HepG2 (cell line): Measurements from ENCODE around the gene PCNA. TPM values are rescaled to one million over a fixed set of nuclear protein-coding genes. Genes with fewer than 3 reads are reported as not detected.
A peak's percentile ranks its signal among the peaks of the same experiment; 100 is the strongest.

Source experiments
- AHR ChIP-seq: IDR thresholded peaks from 2 replicates; pipeline ENCODE4 v1.6.1; 2018; ENCODE audit warnings: missing genetic modification reagents, missing compliant biosample characterization
- ARNT2 ChIP-seq: sonication (generic); formaldehyde crosslinking; IDR thresholded peaks from 2 replicates; pipeline ENCODE4 v1.8.0; 2022; ENCODE audit warnings: mild to moderate bottlenecking, low read depth, missing genetic modification reagents, moderate library complexity
- ATF5 ChIP-seq: sonication (generic); formaldehyde crosslinking; IDR thresholded peaks from 2 replicates; pipeline ENCODE4 v1.4.0; 2020; ENCODE audit warnings: mild to moderate bottlenecking, low read depth, missing genetic modification reagents
- DBP ChIP-seq: sonication (generic); formaldehyde crosslinking; IDR thresholded peaks from 2 replicates; pipeline ENCODE4 v1.4.0; 2020; ENCODE audit warnings: missing genetic modification reagents; ENCODE audit errors: not compliant biosample characterization
- FOXC1 ChIP-seq: sonication (generic); formaldehyde crosslinking; IDR thresholded peaks from 2 replicates; pipeline ENCODE4 v1.8.0; 2022; ENCODE audit warnings: mild to moderate bottlenecking, missing genetic modification reagents, borderline replicate concordance
- GTF3A ChIP-seq: sonication (generic); formaldehyde crosslinking; conservative IDR thresholded peaks from 2 replicates; pipeline ENCODE4 v1.4.0; 2020; ENCODE audit warnings: mild to moderate bottlenecking, missing genetic modification reagents
- HDAC6 ChIP-seq: fragments of 200-600 bp; sonication (generic); IDR thresholded peaks from 2 replicates; pipeline ENCODE4 v1.7.0; 2017; ENCODE audit warnings: mild to moderate bottlenecking, antibody characterized with exemption, low read length, low read depth
- HMGXB3 ChIP-seq: sonication (generic); formaldehyde crosslinking; IDR thresholded peaks from 2 replicates; pipeline ENCODE4 v1.4.0; 2020; ENCODE audit warnings: missing genetic modification reagents, borderline replicate concordance
- HNF4A ChIP-seq: sonication (generic); formaldehyde crosslinking; IDR thresholded peaks from 2 replicates; pipeline ENCODE4 v1.4.0; 2020; ENCODE audit warnings: missing genetic modification reagents
- HNRNPH1 ChIP-seq: fragments of 200-400 bp; formaldehyde crosslinking; optimal IDR thresholded peaks from 2 replicates; pipeline ENCODE3; 2017; ENCODE audit warnings: mild to moderate bottlenecking, low read depth, low read length
- KAT8 ChIP-seq: IDR thresholded peaks from 2 replicates; pipeline ENCODE4 v1.6.1; 2016; ENCODE audit warnings: missing genetic modification reagents, missing compliant biosample characterization
- KMT2B ChIP-seq: IDR thresholded peaks from 2 replicates; pipeline ENCODE4 v1.6.1; 2016; ENCODE audit warnings: missing genetic modification reagents, missing compliant biosample characterization
- RBFOX2 ChIP-seq: fragments of 200-400 bp; formaldehyde crosslinking; IDR thresholded peaks from 2 replicates; pipeline ENCODE4 v1.6.1; 2017; ENCODE audit warnings: low read depth, mild to moderate bottlenecking, low read length
- RBM39 ChIP-seq: fragments of 200-400 bp; formaldehyde crosslinking; IDR thresholded peaks from one replicate; pipeline ENCODE4 v1.6.1; 2018; ENCODE audit warnings: antibody characterized with exemption, mild to moderate bottlenecking, low read depth, low read length; ENCODE audit not compliant: poor library complexity, severe bottlenecking
- SRSF9 ChIP-seq: fragments of 200-400 bp; formaldehyde crosslinking; IDR thresholded peaks from 2 replicates; pipeline ENCODE4 v1.6.1; 2018; ENCODE audit warnings: borderline replicate concordance, mild to moderate bottlenecking, low read depth, low read length; ENCODE audit not compliant: insufficient read depth, poor library complexity, severe bottlenecking
- TFAP4 ChIP-seq: sonication (generic); IDR thresholded peaks from 2 replicates; pipeline ENCODE4 v1.6.1; 2016; ENCODE audit warnings: low read depth, borderline replicate concordance
- TRIM24 ChIP-seq: sonication (generic); formaldehyde crosslinking; IDR thresholded peaks from 2 replicates; pipeline ENCODE4 v1.8.0; 2022; ENCODE audit warnings: mild to moderate bottlenecking, missing genetic modification reagents
- U2AF2 ChIP-seq: fragments of 200-400 bp; formaldehyde crosslinking; IDR thresholded peaks from 2 replicates; pipeline ENCODE4 v1.6.1; 2017; ENCODE audit warnings: low read depth, mild to moderate bottlenecking, low read length
- ZNF160 ChIP-seq: sonication (generic); formaldehyde crosslinking; IDR thresholded peaks from 2 replicates; pipeline ENCODE4 v1.8.0; 2022; ENCODE audit warnings: mild to moderate bottlenecking, inconsistent platforms, missing genetic modification reagents
- ZNF282 ChIP-seq: fragments of 450-650 bp; IDR thresholded peaks from 2 replicates; pipeline ENCODE4 v1.6.1; 2018; ENCODE audit not compliant: partially characterized antibody
- ZNF317 ChIP-seq: sonication (generic); formaldehyde crosslinking; IDR thresholded peaks from 2 replicates; pipeline ENCODE4 v1.5.0; 2020; ENCODE audit warnings: mild to moderate bottlenecking, missing genetic modification reagents
- ZNF33A ChIP-seq: sonication (generic); formaldehyde crosslinking; IDR thresholded peaks from 2 replicates; pipeline ENCODE4 v1.5.1; 2020; ENCODE audit warnings: missing genetic modification reagents, mild to moderate bottlenecking, moderate library complexity, borderline replicate concordance
- ZNF780A ChIP-seq: sonication (generic); formaldehyde crosslinking; IDR thresholded peaks from 2 replicates; pipeline ENCODE4 v1.8.0; 2022; ENCODE audit warnings: mild to moderate bottlenecking, missing genetic modification reagents, moderate library complexity
- polyA plus RNA-seq, 8 experiments: library from polyadenylated mRNA; depleted of rRNA in 3 of 8; stranded (reverse) in 7 of 8; unstranded in 1 of 8; fragments of >200 nt; fragmentation: Illumina TruSeq in 4 of 8; extraction: Trizol in 4 of 8; gene quantifications; 2 replicates each; pipeline versions ENCODE4 v1.2.1 to v1.2.3, GENCODE V29; 2011 to 2016; ENCODE audit warnings: low read depth in 4 of 8, missing spikeins in 1 of 8, mixed read lengths in 1 of 8; ENCODE audit not compliant: insufficient read depth in 1 of 8
- total RNA-seq, 5 experiments: library from RNA; depleted of rRNA; stranded (reverse); fragments of >200 nt; fragmentation: Illumina TruSeq; extraction: Trizol; gene quantifications; 2 replicates each; pipeline ENCODE4 v1.2.3, GENCODE V29; 2016; ENCODE audit warnings: low read depth in 1 of 5

The PCNA gene
- total and polyA plus RNA-seq, 2 of the 13 experiments (the other 11 are each of a cell fraction or from before 2014, with no cell fraction given) = 229 to 655 TPM

GRCh38 chr20:5126512-5127203 is 6.9 kb upstream of the PCNA start, which contains the start of gene CDS2 (continued):
- TF ChIP-seq ZNF33A (CRISPR knock-in tag) = no peak
- TF ChIP-seq ZNF160 = no peak; the same call in 1 of the 2 replicates
- no peak for TF ChIP-seq ZNF780A (CRISPR knock-in tag)
- no peak for TF ChIP-seq SRSF9
- peak; percentile 49; the same call in 1 of the 2 replicates for TF ChIP-seq ZNF317 (CRISPR knock-in tag)
- TF ChIP-seq FOXC1 (CRISPR knock-in tag) = peak; percentile 89
- peak; percentile 89 for TF ChIP-seq KAT8 (CRISPR knock-in tag)
- peak; percentile 57; the same call in 1 of the 2 replicates for TF ChIP-seq TFAP4
- peak; percentile 63; the same call in 1 of the 2 replicates for TF ChIP-seq HNF4A (CRISPR knock-in tag)
- peak; percentile 75 for TF ChIP-seq AHR (CRISPR knock-in tag)
- no peak for TF ChIP-seq U2AF2
- TF ChIP-seq RBFOX2 = peak; percentile 96
- peak; percentile 79 for TF ChIP-seq DBP (CRISPR knock-in tag)
- TF ChIP-seq TRIM24 (CRISPR knock-in tag) = no peak
- peak; percentile 77 for TF ChIP-seq KMT2B (CRISPR knock-in tag)
- TF ChIP-seq ZNF282 = no peak
- peak; percentile 84; the same call in 1 of the 2 replicates for TF ChIP-seq HMGXB3 (CRISPR knock-in tag)
- TF ChIP-seq ARNT2 (CRISPR knock-in tag) = peak; percentile 85
- peak; percentile 85 for TF ChIP-seq RBM39
- TF ChIP-seq HNRNPH1 = no peak
- TF ChIP-seq GTF3A (CRISPR knock-in tag) = 0 out of 2 replicates have a peak, but pooled peaks have one; percentile 63
- TF ChIP-seq HDAC6 = no peak
- no peak for TF ChIP-seq ATF5
